ENCODE data around the gene CCDC136.

The CCDC136 gene

DNA sequence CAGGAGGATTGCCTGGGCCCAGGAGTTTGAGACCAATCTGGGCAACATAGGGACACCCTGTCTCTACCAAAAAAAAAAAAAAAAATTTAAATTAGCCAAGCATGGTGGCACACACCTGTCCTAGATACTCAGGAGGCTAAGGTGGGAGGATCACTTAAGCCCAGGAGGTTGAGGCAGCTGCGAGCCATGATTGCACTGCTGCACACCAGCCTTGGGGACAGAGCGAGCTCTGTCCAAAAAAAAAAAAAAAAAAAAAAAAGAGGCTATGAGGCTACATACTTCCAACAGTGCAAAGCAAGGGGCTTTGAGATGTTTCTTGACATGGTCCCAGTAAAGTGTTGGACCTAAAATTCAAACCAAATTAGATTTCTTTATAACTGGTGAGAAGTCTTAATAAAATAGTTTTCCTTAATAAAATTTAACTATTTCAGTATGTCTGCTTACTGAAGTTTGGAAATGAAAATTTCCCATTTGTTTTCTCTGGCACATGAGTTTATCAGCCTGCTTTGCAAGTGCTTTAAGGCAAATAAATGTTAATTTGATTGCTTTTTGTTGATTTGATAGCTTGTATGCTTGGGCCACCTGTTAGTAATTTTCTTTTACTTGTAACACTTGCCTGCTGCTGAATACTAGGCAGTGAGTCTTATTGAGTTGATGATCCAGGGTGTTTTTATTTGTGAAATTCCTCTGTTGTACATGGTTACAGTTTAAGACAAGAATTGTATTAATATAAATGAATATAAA is 36.5 kb upstream of the CCDC136 start:
- peak overlapping the region; percentile 23 for H3K9ac ChIP-seq (ENCODE audit: insufficient read length)
- no peaks in the 10 kb centered on the region for H3K9me3 ChIP-seq (ENCODE audit: low read depth, low read length)
- H3K36me3 ChIP-seq (ENCODE audit: insufficient read depth, low read length) = peaks cover 61% of the 10 kb centered on the region
- peak overlapping the region; percentile 56 for H3K4me3 ChIP-seq
- H3K27ac ChIP-seq = peak overlapping the region; percentile 88
- TF ChIP-seq POLR2AphosphoS5 (IDR thresholded peaks at IDR 0.05; ENCODE audit: borderline replicate concordance, low read depth, low read length) = no peak
- TF ChIP-seq EZH2 (IDR thresholded peaks at IDR 0.05) = no peak
- no peak for TF ChIP-seq FOXP2 (optimal IDR thresholded peaks at IDR 0.05; ENCODE audit: control extremely low read depth, extremely low read length, insufficient read depth)
- DNase-seq (ENCODE audit: low read depth, low spot score) = no peak

DNA sequence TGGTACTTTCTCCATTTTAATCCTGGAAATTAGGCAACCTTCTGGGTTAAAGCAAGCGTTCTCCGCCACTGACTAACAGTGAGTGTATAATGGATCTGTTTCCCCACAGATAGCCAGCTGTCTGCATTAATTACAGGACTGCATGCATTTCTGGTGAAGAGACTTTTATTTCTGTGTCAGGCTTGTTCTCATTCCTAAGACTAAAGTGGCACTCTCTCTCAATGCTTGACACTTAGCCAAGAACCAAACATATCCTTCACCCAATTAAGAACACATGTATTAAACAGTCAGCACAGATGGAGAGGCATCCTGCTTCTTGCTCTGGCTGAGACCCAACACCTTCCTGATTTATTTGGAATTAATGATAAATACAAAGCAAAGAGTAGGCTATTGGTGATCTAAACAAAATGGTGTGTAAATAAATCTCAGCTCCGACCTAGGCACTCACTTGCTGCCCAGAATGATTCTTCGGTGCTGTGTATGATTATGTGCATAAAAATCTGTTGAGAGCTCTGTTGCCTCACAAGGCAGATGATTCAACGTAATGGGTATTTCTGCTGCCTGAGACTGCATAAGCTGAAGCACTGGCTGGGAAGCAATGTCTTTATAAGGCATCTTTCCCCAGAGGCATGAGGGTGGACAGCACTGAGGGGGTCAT is 35.8 kb upstream of the CCDC136 start:
- Histone ChIP-seq H3K9ac (ENCODE audit: insufficient read length) (no peak overlapping the region), H3K4me3 (peak overlapping the region; percentile 56), H3K36me3 (ENCODE audit: insufficient read depth, low read length) (peaks cover 54% of the 10 kb centered on the region), H3K27ac (peak overlapping the region; percentile 88), H3K9me3 (ENCODE audit: low read depth, low read length) (no peaks in the 10 kb centered on the region)
- DNase-seq (ENCODE audit: low read depth, low spot score) = peak; percentile 14
- TF ChIP-seq POLR2AphosphoS5 (IDR thresholded peaks at IDR 0.05; ENCODE audit: borderline replicate concordance, low read depth, low read length) (no peak), FOXP2 (optimal IDR thresholded peaks at IDR 0.05; ENCODE audit: control extremely low read depth, extremely low read length, insufficient read depth) (peak; percentile 49)

DNA sequence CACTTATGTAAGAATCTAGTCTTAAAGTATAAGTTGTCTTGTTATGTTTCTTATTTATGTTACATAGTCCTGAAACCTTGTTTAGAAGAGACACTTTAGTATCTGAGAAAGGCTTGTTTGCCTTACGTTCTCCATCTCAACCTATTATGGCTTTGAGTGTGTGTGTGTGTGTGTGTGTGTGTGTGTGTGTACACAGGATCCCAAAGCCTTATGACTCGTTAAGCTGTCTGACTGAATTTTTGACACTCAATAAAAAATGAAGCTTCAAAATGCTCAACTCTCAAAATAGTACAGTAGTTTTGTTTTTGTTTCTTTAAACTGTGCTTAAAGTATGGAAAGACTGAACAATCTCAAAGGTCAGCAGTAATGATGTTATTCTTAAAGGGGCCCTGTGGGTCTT is 34.6 kb upstream of the CCDC136 start:
- H3K9ac ChIP-seq (ENCODE audit: insufficient read length) = no peak overlapping the region

DNA sequence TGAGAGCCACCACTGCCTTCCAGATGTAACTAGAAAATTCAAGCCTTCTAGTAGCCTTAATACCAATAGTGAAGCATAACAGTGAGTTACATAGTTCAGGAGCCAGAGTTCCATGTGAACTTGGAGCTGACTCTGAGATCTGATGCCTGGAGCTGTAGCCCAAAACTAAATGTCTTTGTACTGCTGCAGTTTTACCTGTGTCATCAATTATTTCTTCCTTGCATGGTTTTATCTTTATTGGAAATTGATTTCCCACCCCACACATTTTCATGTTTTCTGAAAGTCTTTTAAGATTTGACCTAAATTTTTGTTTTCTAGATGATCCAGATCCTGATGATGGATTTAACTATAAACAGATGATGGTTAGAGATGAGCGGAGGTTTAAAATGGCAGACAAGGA is 33.2 kb upstream of the CCDC136 start:
- H3K9me3 ChIP-seq (ENCODE audit: low read depth, low read length) = no peaks in the 10 kb centered on the region
- no peak overlapping the region for H3K9ac ChIP-seq (ENCODE audit: insufficient read length)
- H3K27ac ChIP-seq = no peak overlapping the region
- H3K36me3 ChIP-seq (ENCODE audit: insufficient read depth, low read length) = peaks cover 53% of the 10 kb centered on the region
- no peak overlapping the region for H3K4me3 ChIP-seq
- DNase-seq (ENCODE audit: low read depth, low spot score) = no peak
- TF ChIP-seq POLR2AphosphoS5 (IDR thresholded peaks at IDR 0.05; ENCODE audit: borderline replicate concordance, low read depth, low read length) (no peak), FOXP2 (optimal IDR thresholded peaks at IDR 0.05; ENCODE audit: control extremely low read depth, extremely low read length, insufficient read depth) (no peak), EZH2 (IDR thresholded peaks at IDR 0.05) (no peak)

More for the DNA sequence above, 34.6 kb upstream of the CCDC136 start:
- H3K4me3 ChIP-seq = no peak overlapping the region
- TF ChIP-seq FOXP2 (optimal IDR thresholded peaks at IDR 0.05; ENCODE audit: control extremely low read depth, extremely low read length, insufficient read depth) (no peak), EZH2 (IDR thresholded peaks at IDR 0.05) (no peak), POLR2AphosphoS5 (IDR thresholded peaks at IDR 0.05; ENCODE audit: borderline replicate concordance, low read depth, low read length) (no peak)
- H3K9me3 ChIP-seq (ENCODE audit: low read depth, low read length) = no peaks in the 10 kb centered on the region
- no peak overlapping the region for H3K27ac ChIP-seq
- DNase-seq (ENCODE audit: low read depth, low spot score) = no peak
- peaks cover 61% of the 10 kb centered on the region for H3K36me3 ChIP-seq (ENCODE audit: insufficient read depth, low read length)

DNA sequence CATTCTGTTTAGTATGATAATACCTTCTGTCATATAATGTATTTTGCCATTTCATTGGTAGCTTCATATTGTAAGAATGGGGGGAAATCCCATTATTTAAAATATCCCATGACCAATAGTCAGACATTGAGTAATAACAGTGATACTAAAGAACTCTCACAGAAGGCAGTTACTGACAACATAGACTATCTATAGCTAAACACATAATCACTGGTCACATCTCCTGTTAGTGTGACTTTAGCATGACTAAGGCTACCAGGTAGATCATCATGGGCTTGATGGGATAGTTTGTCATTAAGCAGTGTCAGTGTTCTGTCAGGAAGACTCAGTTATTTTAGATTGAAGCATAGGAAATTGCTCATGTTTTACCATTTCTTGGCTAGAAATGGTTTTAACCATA is 32.5 kb upstream of the CCDC136 start:
- Histone ChIP-seq H3K9me3 (ENCODE audit: low read depth, low read length) (no peaks in the 10 kb centered on the region), H3K9ac (ENCODE audit: insufficient read length) (no peak overlapping the region), H3K4me3 (no peak overlapping the region), H3K27ac (no peak overlapping the region), H3K36me3 (ENCODE audit: insufficient read depth, low read length) (peaks cover 53% of the 10 kb centered on the region)
- TF ChIP-seq EZH2 (IDR thresholded peaks at IDR 0.05) (no peak), FOXP2 (optimal IDR thresholded peaks at IDR 0.05; ENCODE audit: control extremely low read depth, extremely low read length, insufficient read depth) (no peak), POLR2AphosphoS5 (IDR thresholded peaks at IDR 0.05; ENCODE audit: borderline replicate concordance, low read depth, low read length) (no peak)
- no peak for DNase-seq (ENCODE audit: low read depth, low spot score)

DNA sequence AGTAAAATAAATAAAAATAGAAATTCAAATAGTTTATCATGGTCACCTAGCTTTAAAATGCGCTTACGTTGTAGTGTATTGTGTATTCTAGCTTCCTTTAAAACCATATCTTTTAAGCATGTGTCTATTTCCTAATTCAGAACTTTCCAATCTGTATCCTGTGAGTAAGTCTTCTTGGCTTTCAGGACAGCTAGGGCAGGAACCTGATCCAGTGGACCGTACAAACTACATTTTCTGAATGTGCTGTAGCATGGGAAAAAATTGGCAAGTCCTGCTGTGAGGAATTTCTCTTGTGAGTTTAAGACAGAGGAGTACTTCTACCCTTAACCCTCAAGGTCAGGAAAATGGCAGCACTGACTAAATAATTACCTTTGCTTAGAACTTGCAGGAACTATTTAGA is 28.2 kb upstream of the CCDC136 start:
- no peak for TF ChIP-seq EZH2 (IDR thresholded peaks at IDR 0.05)
- no peak for TF ChIP-seq FOXP2 (optimal IDR thresholded peaks at IDR 0.05; ENCODE audit: control extremely low read depth, extremely low read length, insufficient read depth)
- TF ChIP-seq POLR2AphosphoS5 (IDR thresholded peaks at IDR 0.05; ENCODE audit: borderline replicate concordance, low read depth, low read length) = no peak
- Histone ChIP-seq H3K36me3 (ENCODE audit: insufficient read depth, low read length) (peaks cover 70% of the 10 kb centered on the region), H3K4me3 (no peak overlapping the region), H3K9me3 (ENCODE audit: low read depth, low read length) (no peaks in the 10 kb centered on the region), H3K9ac (ENCODE audit: insufficient read length) (no peak overlapping the region), H3K27ac (no peak overlapping the region)
- no peak for DNase-seq (ENCODE audit: low read depth, low spot score)

DNA sequence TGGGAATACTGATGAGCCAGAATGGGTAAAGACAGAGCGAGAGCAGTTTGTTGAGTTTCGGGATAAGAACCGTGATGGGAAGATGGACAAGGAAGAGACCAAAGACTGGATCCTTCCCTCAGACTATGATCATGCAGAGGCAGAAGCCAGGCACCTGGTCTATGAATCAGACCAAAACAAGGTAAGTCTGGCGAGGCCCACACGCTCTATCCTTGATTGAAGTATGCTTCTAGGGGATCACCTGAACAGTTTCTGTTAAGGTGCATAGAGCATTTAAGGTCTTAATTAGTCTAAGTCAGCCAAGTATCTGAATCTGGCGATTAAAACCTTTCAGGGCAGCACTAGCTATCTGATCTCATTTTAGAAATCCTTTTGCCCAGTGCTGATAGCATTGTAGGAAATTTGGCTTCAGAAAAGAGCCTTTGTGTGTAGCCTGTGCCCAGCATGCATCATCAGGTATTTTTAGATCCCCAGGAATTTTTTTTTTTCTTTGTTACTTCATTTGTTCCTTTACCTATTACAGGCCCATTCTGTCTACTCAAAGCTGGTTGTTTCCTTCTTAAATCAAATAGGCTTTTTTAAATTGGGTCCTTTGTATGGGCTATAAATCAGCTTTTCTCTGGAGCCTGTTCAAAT is 24.2 kb upstream of the CCDC136 start:
- Histone ChIP-seq H3K9me3 (ENCODE audit: low read depth, low read length) (no peaks in the 10 kb centered on the region), H3K9ac (ENCODE audit: insufficient read length) (no peak overlapping the region), H3K36me3 (ENCODE audit: insufficient read depth, low read length) (peaks cover 74% of the 10 kb centered on the region), H3K27ac (no peak overlapping the region), H3K4me3 (no peak overlapping the region)
- DNase-seq (ENCODE audit: low read depth, low spot score) = no peak
- TF ChIP-seq EZH2 (IDR thresholded peaks at IDR 0.05) (no peak), FOXP2 (optimal IDR thresholded peaks at IDR 0.05; ENCODE audit: control extremely low read depth, extremely low read length, insufficient read depth) (no peak), POLR2AphosphoS5 (IDR thresholded peaks at IDR 0.05; ENCODE audit: borderline replicate concordance, low read depth, low read length) (no peak)

DNA sequence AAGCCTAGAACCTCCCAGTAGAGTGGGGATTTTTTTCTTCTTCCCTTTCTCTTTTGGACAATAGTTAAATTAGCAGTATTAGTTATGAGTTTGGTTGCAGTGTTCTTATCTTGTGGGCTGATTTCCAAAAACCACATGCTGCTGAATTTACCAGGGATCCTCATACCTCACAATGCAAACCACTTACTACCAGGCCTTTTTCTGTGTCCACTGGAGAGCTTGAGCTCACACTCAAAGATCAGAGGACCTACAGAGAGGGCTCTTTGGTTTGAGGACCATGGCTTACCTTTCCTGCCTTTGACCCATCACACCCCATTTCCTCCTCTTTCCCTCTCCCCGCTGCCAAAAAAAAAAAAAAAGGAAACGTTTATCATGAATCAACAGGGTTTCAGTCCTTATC is 21.5 kb upstream of the CCDC136 start:
- H3K9ac ChIP-seq (ENCODE audit: insufficient read length) = no peak overlapping the region
- H3K27ac ChIP-seq = no peak overlapping the region
- DNase-seq (ENCODE audit: low read depth, low spot score) = no peak
- H3K4me3 ChIP-seq = no peak overlapping the region
- H3K36me3 ChIP-seq (ENCODE audit: insufficient read depth, low read length) = peaks cover 63% of the 10 kb centered on the region
- no peak for TF ChIP-seq FOXP2 (optimal IDR thresholded peaks at IDR 0.05; ENCODE audit: control extremely low read depth, extremely low read length, insufficient read depth)
- TF ChIP-seq POLR2AphosphoS5 (IDR thresholded peaks at IDR 0.05; ENCODE audit: borderline replicate concordance, low read depth, low read length) = no peak
- no peak for TF ChIP-seq EZH2 (IDR thresholded peaks at IDR 0.05)
- no peaks in the 10 kb centered on the region for H3K9me3 ChIP-seq (ENCODE audit: low read depth, low read length)

All from SK-N-MC (cell line).